ENCODE results near the gene SUOX.
"Not testable (repeated sequence)": the region's sequence is repeated elsewhere in the genome, so short reads cannot be mapped to it uniquely, and the experiment has no call there.

The SUOX gene

GRCh38 chr12:56021889-56022497 is 24.9 kb downstream of the SUOX start:
- DNase-seq, result no peak

GRCh38 chr12:56028511-56029165 is 31.6 kb downstream of the SUOX start:
- DNase-seq, result no peak

GRCh38 chr12:56029166-56029519 is 32.1 kb downstream of the SUOX start:
- DNase-seq, result no peak

GRCh38 chr12:56029666-56030293 is 32.7 kb downstream of the SUOX start:
- DNase-seq, result no peak

- no peak for DNase-seq
Measured at GRCh38 chr12:56031987-56032386, 34.9 kb downstream of the SUOX start.

- DNase-seq, result no peak
Measured at GRCh38 chr12:56034586-56035332, 37.7 kb downstream of the SUOX start.

- DNase-seq, result no peak
Measured at GRCh38 chr12:56037161-56037560, 40.1 kb downstream of the SUOX start.

- DNase-seq, result no peak
Measured at GRCh38 chr12:56038022-56038655, 41.1 kb downstream of the SUOX start.

GRCh38 chr12:56040151-56040550 is 43.1 kb downstream of the SUOX start:
- DNase-seq, result no peak

- DNase-seq, result no peak
Measured at GRCh38 chr12:56040963-56041551, 44.0 kb downstream of the SUOX start.

- peak; percentile 96 for DNase-seq
Measured at GRCh38 chr12:56041552-56042429, 44.7 kb downstream of the SUOX start, which contains the start of gene RPS26. TSS of gene RPS26 (plus strand) at chr12:56041918. CDS start at chr12:56042167, 249 bp downstream.

GRCh38 chr12:56042430-56042813 is 45.3 kb downstream of the SUOX start:
- not testable (repeated sequence) for DNase-seq

- DNase-seq, result no peak
Measured at GRCh38 chr12:56042843-56043242, 45.8 kb downstream of the SUOX start.

GRCh38 chr12:56046027-56046780 is 49.1 kb downstream of the SUOX start:
- no peak for DNase-seq

- no peak for DNase-seq
Measured at GRCh38 chr12:56053407-56053893, 56.4 kb downstream of the SUOX start.
